HepG2 (cell line): ENCODE measurements around the gene IL4I1. TPM values are rescaled to one million over a fixed set of nuclear protein-coding genes. Genes with fewer than 3 reads are reported as not detected.

Experiments used
- AHDC1 ChIP-seq: sonication (generic); formaldehyde crosslinking; IDR thresholded peaks from 2 replicates; pipeline ENCODE4 v1.5.1; 2020; ENCODE audit warnings: mild to moderate bottlenecking, missing genetic modification reagents, borderline replicate concordance
- AKNA ChIP-seq: sonication (generic); formaldehyde crosslinking; IDR thresholded peaks from 2 replicates; pipeline ENCODE4 v1.4.0; 2020; ENCODE audit warnings: missing genetic modification reagents, borderline replicate concordance
- DMTF1 ChIP-seq: sonication (generic); formaldehyde crosslinking; IDR thresholded peaks from 2 replicates; pipeline ENCODE4 v1.4.0; 2020; ENCODE audit warnings: mild to moderate bottlenecking, missing genetic modification reagents
- FOXA3 ChIP-seq: IDR thresholded peaks from 2 replicates; pipeline ENCODE4 v1.6.1; 2016; ENCODE audit warnings: missing genetic modification reagents, missing compliant biosample characterization
- JARID2 ChIP-seq: sonication (generic); formaldehyde crosslinking; IDR thresholded peaks from 2 replicates; pipeline ENCODE4 v1.8.1; 2023; ENCODE audit warnings: missing genetic modification reagents, inconsistent platforms; ENCODE audit not compliant: insufficient replicate concordance
- MAX ChIP-seq: IDR thresholded peaks from 2 replicates; pipeline ENCODE4 v1.6.1; 2012; ENCODE audit warnings: inconsistent platforms
- MXD4 ChIP-seq: IDR thresholded peaks from 2 replicates; pipeline ENCODE4 v1.6.1; 2016; ENCODE audit warnings: mild to moderate bottlenecking, missing biosample characterization, missing genetic modification reagents
- RCOR2 ChIP-seq: IDR thresholded peaks from 2 replicates; pipeline ENCODE4 v1.6.1; 2016; ENCODE audit warnings: missing biosample characterization, missing genetic modification reagents
- ZEB1 ChIP-seq: IDR thresholded peaks from 2 replicates; pipeline ENCODE4 v1.6.1; 2012; ENCODE audit warnings: mild to moderate bottlenecking, low read depth, inconsistent platforms; ENCODE audit not compliant: insufficient replicate concordance
- ZFP62 ChIP-seq: sonication (generic); formaldehyde crosslinking; IDR thresholded peaks from 2 replicates; pipeline ENCODE4 v1.4.0; 2020; ENCODE audit warnings: missing genetic modification reagents
- ZNF12 ChIP-seq: sonication (generic); formaldehyde crosslinking; IDR thresholded peaks from 2 replicates; pipeline ENCODE4 v1.5.0; 2020; ENCODE audit warnings: missing genetic modification reagents
- ZNF253 ChIP-seq: sonication (generic); formaldehyde crosslinking; IDR thresholded peaks from 2 replicates; pipeline ENCODE4 v1.8.0; 2022; ENCODE audit warnings: mild to moderate bottlenecking, missing genetic modification reagents, borderline replicate concordance
- ZNF430 ChIP-seq: sonication (generic); formaldehyde crosslinking; IDR thresholded peaks from 2 replicates; pipeline ENCODE4 v1.9.0; 2021; ENCODE audit warnings: mild to moderate bottlenecking, missing genetic modification reagents
- ZNF580 ChIP-seq: IDR thresholded peaks from 2 replicates; pipeline ENCODE4 v1.6.1; 2016; ENCODE audit warnings: low read depth, borderline replicate concordance
- ZNF777 ChIP-seq: sonication (generic); formaldehyde crosslinking; IDR thresholded peaks from 2 replicates; pipeline ENCODE4 v1.4.0; 2020; ENCODE audit warnings: missing genetic modification reagents
- polyA plus RNA-seq, 8 experiments: library from polyadenylated mRNA; depleted of rRNA in 3 of 8; stranded (reverse) in 7 of 8; unstranded in 1 of 8; fragments of >200 nt; fragmentation: Illumina TruSeq in 4 of 8; extraction: Trizol in 4 of 8; gene quantifications; 2 replicates each; pipeline versions ENCODE4 v1.2.1 to v1.2.3, GENCODE V29; 2011 to 2016; ENCODE audit warnings: low read depth in 4 of 8, missing spikeins in 1 of 8, mixed read lengths in 1 of 8; ENCODE audit not compliant: insufficient read depth in 1 of 8
- total RNA-seq, 5 experiments: library from RNA; depleted of rRNA; stranded (reverse); fragments of >200 nt; fragmentation: Illumina TruSeq; extraction: Trizol; gene quantifications; 2 replicates each; pipeline ENCODE4 v1.2.3, GENCODE V29; 2016; ENCODE audit warnings: low read depth in 1 of 5

The IL4I1 gene
- total and polyA plus RNA-seq, 2 of the 13 experiments (the other 11 are each of a cell fraction or from before 2014, with no cell fraction given) = not detected

GRCh38 chr19:49929611-49930482, 33.2 kb upstream of the IL4I1 start (continued):
- TF ChIP-seq AKNA (CRISPR knock-in tag) (no peak), ZNF253 (CRISPR knock-in tag) (peak; percentile 93), FOXA3 (no peak), ZNF580 (CRISPR knock-in tag) (peak; percentile 71; the same call in 1 of the 2 replicates), JARID2 (CRISPR knock-in tag) (no peak), MXD4 (CRISPR knock-in tag) (peak; percentile 90), ZNF777 (CRISPR knock-in tag) (peak; percentile 51), ZEB1 (no peak), ZNF12 (CRISPR knock-in tag) (no peak), ZNF430 (CRISPR knock-in tag) (peak; percentile 33; the same call in 1 of the 2 replicates), RCOR2 (CRISPR knock-in tag) (0 out of 2 replicates have a peak, but pooled peaks have one; percentile 38), ZFP62 (CRISPR knock-in tag) (no peak), AHDC1 (CRISPR knock-in tag) (no peak), MAX (peak; percentile 91), DMTF1 (CRISPR knock-in tag) (no peak; the same call in 1 of the 2 replicates)
